Panc1 (cell line): ENCODE data around the gene MPPE1.

Experiments
- SIN3A ChIP-seq: IDR thresholded peaks from 2 replicates; pipeline ENCODE4 v1.6.1; 2012; ENCODE audit warnings: low read depth, mild to moderate bottlenecking, low read length, moderate library complexity, borderline replicate concordance; ENCODE audit not compliant: insufficient read depth
- TF ChIP-seq, protein P1 (sequence below): fragments of 450-650 bp; IDR thresholded peaks from 2 replicates; pipeline ENCODE4 v1.5.1; 2017; ENCODE audit warnings: mild to moderate bottlenecking

DNA sequence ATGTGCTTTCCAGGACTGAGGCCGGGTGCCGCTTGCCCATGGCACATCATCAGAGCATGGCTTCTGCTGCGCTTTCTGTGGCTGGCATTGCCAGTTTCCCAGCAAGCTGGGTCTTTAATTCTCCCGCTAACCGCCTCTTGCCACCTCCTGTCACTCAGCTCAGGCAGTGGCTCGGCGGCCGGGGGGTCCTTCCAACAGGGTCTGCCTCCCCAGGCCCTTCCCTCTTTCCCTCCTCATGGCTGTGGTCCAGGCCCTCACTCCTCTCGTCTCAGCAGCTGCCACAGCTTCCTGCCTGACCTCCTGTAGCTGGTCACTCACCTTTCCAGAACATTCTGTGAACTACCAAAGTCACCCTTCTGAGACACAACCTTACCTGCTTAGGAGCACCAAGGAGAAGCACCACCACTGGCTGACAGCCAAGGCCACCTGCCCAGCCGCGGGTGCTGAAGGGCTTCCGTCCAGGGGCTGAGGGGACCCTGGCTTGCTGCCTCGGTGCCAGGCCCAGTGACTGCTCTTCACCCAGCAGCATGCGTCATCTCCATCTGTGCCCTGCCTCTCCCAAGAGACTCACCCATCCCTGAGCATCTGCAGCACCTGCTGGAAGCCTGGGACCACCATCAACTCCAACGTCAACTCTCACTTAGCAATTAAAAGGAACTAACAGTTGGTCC, 34.3 kb downstream of the MPPE1 start:
- no peak for TF ChIP-seq SIN3A
- TF ChIP-seq, protein P1, sequence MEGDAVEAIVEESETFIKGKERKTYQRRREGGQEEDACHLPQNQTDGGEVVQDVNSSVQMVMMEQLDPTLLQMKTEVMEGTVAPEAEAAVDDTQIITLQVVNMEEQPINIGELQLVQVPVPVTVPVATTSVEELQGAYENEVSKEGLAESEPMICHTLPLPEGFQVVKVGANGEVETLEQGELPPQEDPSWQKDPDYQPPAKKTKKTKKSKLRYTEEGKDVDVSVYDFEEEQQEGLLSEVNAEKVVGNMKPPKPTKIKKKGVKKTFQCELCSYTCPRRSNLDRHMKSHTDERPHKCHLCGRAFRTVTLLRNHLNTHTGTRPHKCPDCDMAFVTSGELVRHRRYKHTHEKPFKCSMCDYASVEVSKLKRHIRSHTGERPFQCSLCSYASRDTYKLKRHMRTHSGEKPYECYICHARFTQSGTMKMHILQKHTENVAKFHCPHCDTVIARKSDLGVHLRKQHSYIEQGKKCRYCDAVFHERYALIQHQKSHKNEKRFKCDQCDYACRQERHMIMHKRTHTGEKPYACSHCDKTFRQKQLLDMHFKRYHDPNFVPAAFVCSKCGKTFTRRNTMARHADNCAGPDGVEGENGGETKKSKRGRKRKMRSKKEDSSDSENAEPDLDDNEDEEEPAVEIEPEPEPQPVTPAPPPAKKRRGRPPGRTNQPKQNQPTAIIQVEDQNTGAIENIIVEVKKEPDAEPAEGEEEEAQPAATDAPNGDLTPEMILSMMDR: no peak
